ENCODE measurements around the gene MXI1.

Gene MXI1

DNA sequence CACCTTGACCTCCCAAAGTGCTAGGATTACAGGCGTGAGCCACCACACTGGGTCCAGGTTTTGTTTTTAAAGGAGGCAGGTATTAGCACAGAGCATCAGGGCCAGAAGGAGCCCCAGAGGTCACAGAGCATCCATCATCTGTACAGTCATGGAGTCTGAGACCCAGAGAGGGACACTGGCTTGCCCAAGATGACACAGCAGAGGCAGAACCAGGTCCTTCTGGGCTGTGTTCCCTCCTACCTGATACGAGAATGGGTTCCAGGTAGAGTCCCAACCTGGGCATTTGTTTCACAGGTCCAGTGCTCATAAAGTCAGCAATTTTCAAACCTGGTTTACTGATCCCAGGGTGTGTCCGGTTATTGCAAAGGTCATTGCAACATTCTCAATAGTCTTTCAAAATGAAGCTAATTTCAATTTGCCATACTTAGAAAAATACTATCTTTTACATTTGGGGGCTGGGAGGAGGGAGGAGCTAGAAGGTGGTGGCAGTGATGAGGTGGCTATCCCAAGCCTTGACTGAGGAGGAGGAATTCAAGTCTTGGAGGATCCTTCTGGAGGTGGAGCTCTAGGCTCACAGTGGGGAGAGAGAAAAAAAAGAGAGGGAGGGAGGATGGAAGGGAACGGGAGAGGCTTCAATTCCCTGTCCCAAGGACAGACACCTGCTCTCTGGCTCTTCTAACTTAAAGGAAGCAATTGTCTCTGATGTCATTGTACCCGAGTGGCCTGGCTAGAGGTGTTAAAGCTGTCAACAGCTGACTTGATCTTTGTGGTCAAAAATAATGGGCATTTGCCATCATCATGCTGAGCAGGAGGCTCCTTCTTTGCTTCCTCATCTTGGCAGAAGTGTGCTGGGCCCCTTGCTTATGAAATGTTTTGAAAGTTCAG, 8.1 kb downstream of the MXI1 start:
- TF ChIP-seq, protein P1, sequence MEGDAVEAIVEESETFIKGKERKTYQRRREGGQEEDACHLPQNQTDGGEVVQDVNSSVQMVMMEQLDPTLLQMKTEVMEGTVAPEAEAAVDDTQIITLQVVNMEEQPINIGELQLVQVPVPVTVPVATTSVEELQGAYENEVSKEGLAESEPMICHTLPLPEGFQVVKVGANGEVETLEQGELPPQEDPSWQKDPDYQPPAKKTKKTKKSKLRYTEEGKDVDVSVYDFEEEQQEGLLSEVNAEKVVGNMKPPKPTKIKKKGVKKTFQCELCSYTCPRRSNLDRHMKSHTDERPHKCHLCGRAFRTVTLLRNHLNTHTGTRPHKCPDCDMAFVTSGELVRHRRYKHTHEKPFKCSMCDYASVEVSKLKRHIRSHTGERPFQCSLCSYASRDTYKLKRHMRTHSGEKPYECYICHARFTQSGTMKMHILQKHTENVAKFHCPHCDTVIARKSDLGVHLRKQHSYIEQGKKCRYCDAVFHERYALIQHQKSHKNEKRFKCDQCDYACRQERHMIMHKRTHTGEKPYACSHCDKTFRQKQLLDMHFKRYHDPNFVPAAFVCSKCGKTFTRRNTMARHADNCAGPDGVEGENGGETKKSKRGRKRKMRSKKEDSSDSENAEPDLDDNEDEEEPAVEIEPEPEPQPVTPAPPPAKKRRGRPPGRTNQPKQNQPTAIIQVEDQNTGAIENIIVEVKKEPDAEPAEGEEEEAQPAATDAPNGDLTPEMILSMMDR (IDR thresholded peaks at IDR 0.05; ENCODE audit: control insufficient read depth, insufficient read depth, low read depth, low read length, missing control alignments), result no peak
- H3K4me3 ChIP-seq (ENCODE audit: control insufficient read depth, low read depth, low read length), result no peak overlapping the region
- DNase-seq (ENCODE audit: low read depth), result no peak

DNA sequence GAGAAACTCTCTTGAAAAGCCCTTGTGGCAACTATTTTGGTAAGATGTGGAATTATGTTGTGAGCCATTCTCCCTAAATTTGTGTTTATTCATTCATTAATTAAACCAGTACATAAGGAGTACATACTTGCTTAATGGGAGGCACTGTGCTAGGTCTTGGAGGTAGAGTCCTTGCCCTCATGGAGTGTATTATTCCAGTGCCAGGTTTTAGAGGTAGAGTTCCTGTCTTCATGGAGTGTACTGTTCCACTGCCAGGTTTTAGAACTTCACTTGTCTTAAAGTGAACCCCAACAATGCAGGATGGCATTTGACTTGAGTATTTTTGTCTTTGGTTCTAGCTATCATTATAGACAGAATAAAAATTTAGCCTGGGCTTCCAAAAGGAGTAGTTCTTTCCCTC, 8.8 kb downstream of the MXI1 start:
- no peak for DNase-seq (ENCODE audit: low read depth)
- no peak overlapping the region for H3K4me3 ChIP-seq (ENCODE audit: control insufficient read depth, low read depth, low read length)
- TF ChIP-seq, protein P1 (IDR thresholded peaks at IDR 0.05; ENCODE audit: control insufficient read depth, insufficient read depth, low read depth, low read length, missing control alignments), result no peak

DNA sequence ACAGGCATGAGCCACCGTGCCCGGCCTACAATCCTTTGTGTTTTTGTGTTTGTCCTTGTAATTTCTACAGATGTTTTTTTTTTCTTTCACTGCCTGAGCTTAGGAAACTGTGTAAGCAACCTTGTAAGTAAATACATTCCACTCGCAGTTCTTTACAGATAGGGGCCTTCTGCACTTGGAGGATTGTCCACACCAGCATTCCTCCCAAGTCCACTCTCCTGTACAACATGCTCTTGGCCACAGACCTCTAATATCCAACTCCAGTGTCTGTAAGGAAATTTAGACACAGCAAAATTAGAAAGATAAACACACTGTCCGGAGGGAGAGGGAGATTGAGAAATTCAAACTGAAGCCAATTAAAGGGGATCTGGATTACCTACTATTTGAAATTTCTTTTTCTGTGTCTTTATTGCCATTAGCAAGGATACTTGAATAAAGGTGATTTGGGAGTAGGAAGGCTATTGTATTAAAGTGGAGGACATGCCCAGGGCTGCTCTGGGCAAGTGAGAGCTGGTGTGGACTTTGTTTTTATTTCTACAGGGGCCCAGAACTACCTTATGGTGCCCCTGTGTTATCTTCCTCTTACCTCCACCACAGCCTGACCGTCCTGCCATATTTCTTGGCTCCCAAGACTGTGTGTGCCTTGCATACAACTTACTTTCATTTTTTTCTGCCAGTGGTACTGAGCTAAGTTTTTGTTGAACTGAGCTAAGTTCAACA, 9.7 kb downstream of the MXI1 start:
- no peak for DNase-seq (ENCODE audit: low read depth)
- TF ChIP-seq, protein P1 (IDR thresholded peaks at IDR 0.05; ENCODE audit: control insufficient read depth, insufficient read depth, low read depth, low read length, missing control alignments), result no peak

DNA sequence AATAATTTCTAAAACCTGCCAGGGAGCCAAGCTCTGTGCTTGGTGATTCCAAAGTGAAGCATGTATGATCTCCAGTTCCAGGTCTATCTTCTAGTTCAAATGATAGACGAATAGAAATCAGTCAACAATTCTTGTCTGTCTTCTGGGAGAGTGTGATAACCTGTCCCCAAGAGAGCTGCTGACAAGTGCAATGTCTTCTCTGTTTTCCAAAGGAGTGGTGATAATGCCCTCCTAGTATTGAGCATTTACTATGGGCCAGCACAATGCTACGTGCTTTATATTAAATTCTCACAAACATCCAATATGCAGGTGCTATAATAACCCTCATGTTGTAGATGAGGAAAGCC, 10.2 kb downstream of the MXI1 start:
- TF ChIP-seq, protein P1 (IDR thresholded peaks at IDR 0.05; ENCODE audit: control insufficient read depth, insufficient read depth, low read depth, low read length, missing control alignments), result no peak
- DNase-seq (ENCODE audit: low read depth), result no peak
- no peak overlapping the region for H3K4me3 ChIP-seq (ENCODE audit: control insufficient read depth, low read depth, low read length)

More for the DNA sequence above, 9.7 kb downstream of the MXI1 start:
- H3K4me3 ChIP-seq (ENCODE audit: control insufficient read depth, low read depth, low read length), result no peak overlapping the region

DNA sequence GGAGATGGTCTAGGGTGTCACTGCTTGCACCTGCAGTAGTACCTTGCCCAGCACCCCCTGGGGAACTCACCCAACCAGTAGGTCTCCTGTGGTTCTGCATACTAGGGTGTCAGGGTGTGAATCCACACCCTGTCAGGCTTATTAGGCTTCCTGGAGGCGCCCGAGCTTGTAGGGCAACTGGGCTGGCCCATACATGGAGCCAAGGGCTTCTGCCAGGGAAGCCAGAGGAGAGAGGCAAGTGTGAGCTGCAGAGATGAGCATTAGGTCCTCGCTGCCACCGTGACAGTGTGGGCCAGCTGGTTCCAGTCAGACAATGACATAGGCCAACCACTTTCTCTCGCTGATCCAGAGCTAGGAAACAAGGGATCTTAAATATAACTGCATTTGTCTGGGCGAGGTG, 11.2 kb downstream of the MXI1 start:
- H3K4me3 ChIP-seq (ENCODE audit: control insufficient read depth, low read depth, low read length), result no peak overlapping the region
- DNase-seq (ENCODE audit: low read depth), result no peak
- TF ChIP-seq, protein P1 (IDR thresholded peaks at IDR 0.05; ENCODE audit: control insufficient read depth, insufficient read depth, low read depth, low read length, missing control alignments), result no peak

DNA sequence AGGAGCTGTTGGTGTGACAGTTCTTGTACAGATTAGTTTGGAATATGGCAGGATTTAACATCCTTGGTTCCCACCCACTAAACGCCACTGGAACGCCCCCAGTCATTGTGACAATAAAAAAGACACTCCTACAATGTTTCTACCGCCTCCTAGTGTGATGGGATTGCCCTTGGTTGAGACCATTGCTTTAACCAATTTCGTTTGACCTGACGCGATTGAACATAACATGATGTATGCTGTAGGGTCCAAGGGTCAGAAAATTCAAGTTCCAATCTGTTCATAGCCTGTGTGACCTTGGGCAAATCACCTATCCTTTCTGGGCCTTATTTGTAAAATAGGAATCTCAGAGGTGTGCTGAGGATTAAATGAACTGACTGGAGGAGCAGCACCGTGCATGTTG, 12.5 kb downstream of the MXI1 start:
- DNase-seq (ENCODE audit: low read depth), result no peak
- TF ChIP-seq, protein P1 (IDR thresholded peaks at IDR 0.05; ENCODE audit: control insufficient read depth, insufficient read depth, low read depth, low read length, missing control alignments), result no peak
- no peak overlapping the region for H3K4me3 ChIP-seq (ENCODE audit: control insufficient read depth, low read depth, low read length)
